Spinal cord (tissue), 10 donors: ENCODE measurements around the gene NLRC5. TPM values are rescaled to one million over a fixed set of nuclear protein-coding genes. Genes with fewer than 3 reads are reported as not detected.

Experiments used
- DNase-seq, 6 donors: peaks; one replicate each; pipeline versions ENCODE4 v3.0.0 to v3.0.0-alpha.2; 2013 to 2015; ENCODE audit warnings: low spot score in 6 of 6, low read depth in 4 of 6
- H3K27ac ChIP-seq: one replicate; pipeline ENCODE4 v1.5.1; 2013; ENCODE audit warnings: low read depth, low read length, control low read depth
- H3K27me3 ChIP-seq: one replicate; pipeline ENCODE4 v1.6.1; 2013; ENCODE audit warnings: low read length; ENCODE audit not compliant: control insufficient read depth, insufficient read depth
- H3K36me3 ChIP-seq: one replicate; pipeline ENCODE4 v1.6.1; 2013; ENCODE audit warnings: low read length; ENCODE audit not compliant: control insufficient read depth, insufficient read depth
- H3K4me1 ChIP-seq: one replicate; pipeline ENCODE4 v1.6.1; 2013; ENCODE audit warnings: low read length; ENCODE audit not compliant: control insufficient read depth, insufficient read depth
- H3K4me3 ChIP-seq: one replicate; pipeline ENCODE4 v1.5.1; 2013; ENCODE audit warnings: low read depth, low read length, control low read depth
- H3K9me3 ChIP-seq: one replicate; pipeline ENCODE4 v1.6.1; 2013; ENCODE audit warnings: low read length; ENCODE audit not compliant: control insufficient read depth, insufficient read depth
- WGBS: methylation state at CpG from one replicate; pipeline ENCODE4 v1.1.5; 2013; ENCODE audit warnings: missing lambda C conversion rate; ENCODE audit not compliant: insufficient coverage; 5-methylcytosine and 5-hydroxymethylcytosine counted together
- polyA plus RNA-seq, 2 donors: library from polyadenylated mRNA; unstranded; fragments of 120-200 nt; gene quantifications; one replicate each; pipeline ENCODE4 v1.2.1, GENCODE V29; 2013; ENCODE audit not compliant: insufficient read length in 2 of 2
- total RNA-seq, 2 donors: library from RNA; depleted of rRNA in 1 of 2; stranded (reverse); fragments of 120-200 nt in 1 of 2; fragments of >200 nt in 1 of 2; gene quantifications; one replicate each; pipeline versions ENCODE4 v1.2.3 to v1.2.4, GENCODE V29; 2013 to 2014
- donor health status: healthy.

The NLRC5 gene
- total and polyA plus RNA-seq, 4 donors: 2.5 to 5.7 (median 4.8) TPM

GRCh38 chr16:57051696-57052228 is 62.4 kb downstream of the NLRC5 start:
- no CpG with 5 or more reads among the region's 11 CpGs for WGBS
- no peaks in the 10 kb centered on the region for H3K27me3 ChIP-seq
- no peak for DNase-seq
- H3K4me3 ChIP-seq: no peak overlapping the region
- H3K36me3 ChIP-seq: no peaks in the 10 kb centered on the region
- H3K9me3 ChIP-seq: no peaks in the 10 kb centered on the region
- no peak overlapping the region for H3K27ac ChIP-seq
- H3K4me1 ChIP-seq: peaks cover 5% of the 10 kb centered on the region

DNA sequence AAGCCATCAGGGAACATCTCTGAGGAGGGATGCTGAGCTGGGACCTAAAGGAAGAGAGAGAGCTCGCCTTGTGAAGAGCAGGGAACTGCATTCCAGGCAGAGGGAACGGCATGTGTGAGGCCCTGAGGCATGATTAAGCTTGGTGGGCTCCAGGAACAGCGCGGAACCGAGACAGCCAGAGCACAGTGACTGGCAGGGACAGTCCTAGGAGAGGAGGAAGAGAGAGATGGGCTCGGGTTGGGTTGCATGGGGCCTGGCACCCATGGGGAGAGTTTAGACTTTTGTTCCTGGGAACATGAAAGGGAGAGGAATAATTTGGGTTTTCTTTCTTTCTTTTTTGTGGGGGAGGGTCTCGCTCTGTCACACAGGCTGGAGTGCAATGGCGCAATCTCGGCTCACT is 63.8 kb downstream of the NLRC5 start:
- no peak overlapping the region for H3K27ac ChIP-seq
- 95% methylated on average over 8 of the region's 9 CpGs for WGBS

GRCh38 chr16:57054338-57054737 is 65.0 kb downstream of the NLRC5 start:
- H3K36me3 ChIP-seq: no peaks in the 10 kb centered on the region
- H3K9me3 ChIP-seq: no peaks in the 10 kb centered on the region

More for the DNA sequence above, 63.8 kb downstream of the NLRC5 start:
- peaks cover 5% of the 10 kb centered on the region for H3K4me1 ChIP-seq
- H3K36me3 ChIP-seq: no peaks in the 10 kb centered on the region
- no peak overlapping the region for H3K4me3 ChIP-seq
- no peaks in the 10 kb centered on the region for H3K9me3 ChIP-seq
- H3K27me3 ChIP-seq: no peaks in the 10 kb centered on the region
- DNase-seq: no peak

GRCh38 chr16:57054771-57055170 is 65.4 kb downstream of the NLRC5 start:
- H3K36me3 ChIP-seq: no peaks in the 10 kb centered on the region
- peaks cover 5% of the 10 kb centered on the region for H3K4me1 ChIP-seq
- no peaks in the 10 kb centered on the region for H3K27me3 ChIP-seq
- WGBS: 83% methylated on average over 7 of the region's 7 CpGs
- H3K9me3 ChIP-seq: no peaks in the 10 kb centered on the region
- no peak overlapping the region for H3K27ac ChIP-seq
- DNase-seq: no peak
- H3K4me3 ChIP-seq: no peak overlapping the region

More at GRCh38 chr16:57054338-57054737, 65.0 kb downstream of the NLRC5 start:
- Histone ChIP-seq H3K4me3 (no peak overlapping the region), H3K4me1 (peaks cover 5% of the 10 kb centered on the region), H3K27me3 (no peaks in the 10 kb centered on the region), H3K27ac (no peak overlapping the region)
- DNase-seq: no peak
- 91% methylated on average over 4 of the region's 5 CpGs for WGBS

DNA sequence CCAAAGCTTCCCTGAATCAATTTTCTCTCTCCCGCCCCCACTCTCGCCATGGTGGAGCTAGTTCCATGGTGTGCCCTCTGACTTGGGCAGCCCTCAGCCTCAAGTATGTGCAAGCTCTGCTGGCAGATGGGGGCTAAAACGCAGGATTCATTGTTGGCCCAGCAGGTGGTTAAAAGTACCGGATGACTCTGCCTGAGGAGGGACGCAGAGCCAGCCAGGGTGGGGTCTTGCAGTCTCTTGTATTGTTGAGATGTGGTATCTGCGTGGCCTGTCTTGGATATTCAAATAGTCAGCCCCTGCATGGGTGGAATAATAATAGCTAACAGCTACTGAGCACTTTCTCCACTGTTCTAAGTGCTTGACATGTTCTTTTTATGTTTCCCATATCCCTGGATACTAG is 66.3 kb downstream of the NLRC5 start:
- Histone ChIP-seq H3K27ac (no peak overlapping the region), H3K4me1 (peaks cover 5% of the 10 kb centered on the region), H3K36me3 (no peaks in the 10 kb centered on the region), H3K27me3 (no peaks in the 10 kb centered on the region), H3K4me3 (no peak overlapping the region), H3K9me3 (no peaks in the 10 kb centered on the region)
- 40% methylated on average over 5 of the region's 6 CpGs for WGBS
- no peak for DNase-seq

GRCh38 chr16:57058291-57058861 is 69.0 kb downstream of the NLRC5 start:
- H3K27ac ChIP-seq: no peak overlapping the region
- H3K4me3 ChIP-seq: no peak overlapping the region
- no peaks in the 10 kb centered on the region for H3K27me3 ChIP-seq
- peaks cover 2% of the 10 kb centered on the region for H3K36me3 ChIP-seq
- no peak for DNase-seq
- H3K4me1 ChIP-seq: peaks cover 12% of the 10 kb centered on the region
- WGBS: 61% methylated on average over 9 of the region's 9 CpGs
- H3K9me3 ChIP-seq: no peaks in the 10 kb centered on the region

DNA sequence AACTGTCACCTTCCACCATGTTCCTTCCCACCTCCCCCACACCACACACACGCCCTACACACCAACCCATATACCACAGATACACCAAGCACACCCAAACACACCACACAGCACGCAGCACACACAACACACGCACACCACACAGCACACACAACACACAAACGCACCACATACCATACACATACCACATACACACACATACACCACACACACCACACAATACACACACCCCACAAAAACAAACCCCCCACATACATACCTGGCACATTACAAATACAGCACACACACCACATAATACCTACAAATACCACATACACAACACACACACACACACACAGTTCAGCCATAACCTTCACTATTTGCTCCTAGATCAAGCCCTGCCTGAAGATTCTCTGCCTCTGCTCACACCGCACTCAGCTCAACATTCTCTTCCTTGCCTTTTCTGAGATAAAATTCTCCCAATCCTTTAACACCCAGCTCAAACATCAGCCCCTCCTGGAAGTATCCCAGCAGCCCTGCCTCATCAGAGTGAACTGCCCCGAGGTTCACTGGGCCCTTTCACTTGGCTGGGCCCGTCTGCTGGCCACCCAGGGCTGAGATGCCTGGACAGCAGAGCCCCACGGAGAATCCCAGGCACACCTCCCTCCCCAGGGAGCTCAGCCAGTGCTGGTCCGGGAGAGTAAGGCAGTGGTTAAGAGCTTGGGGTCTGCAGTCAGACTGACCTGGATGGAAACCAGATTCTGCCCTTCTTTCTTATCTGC is 71.1 kb downstream of the NLRC5 start:
- Histone ChIP-seq H3K27me3 (no peaks in the 10 kb centered on the region), H3K4me3 (no peak overlapping the region), H3K4me1 (peaks cover 9% of the 10 kb centered on the region), H3K9me3 (no peaks in the 10 kb centered on the region), H3K36me3 (peaks cover 2% of the 10 kb centered on the region), H3K27ac (no peak overlapping the region)
- no peak for DNase-seq
- WGBS: 84% methylated on average over 8 of the region's 9 CpGs

GRCh38 chr16:57061084-57061905 is 71.9 kb downstream of the NLRC5 start:
- Histone ChIP-seq H3K36me3 (peaks cover 2% of the 10 kb centered on the region), H3K4me3 (no peak overlapping the region), H3K9me3 (no peaks in the 10 kb centered on the region), H3K27me3 (no peaks in the 10 kb centered on the region), H3K4me1 (peaks cover 7% of the 10 kb centered on the region), H3K27ac (no peak overlapping the region)
- 57% methylated on average over 10 of the region's 11 CpGs for WGBS
- no peak for DNase-seq

DNA sequence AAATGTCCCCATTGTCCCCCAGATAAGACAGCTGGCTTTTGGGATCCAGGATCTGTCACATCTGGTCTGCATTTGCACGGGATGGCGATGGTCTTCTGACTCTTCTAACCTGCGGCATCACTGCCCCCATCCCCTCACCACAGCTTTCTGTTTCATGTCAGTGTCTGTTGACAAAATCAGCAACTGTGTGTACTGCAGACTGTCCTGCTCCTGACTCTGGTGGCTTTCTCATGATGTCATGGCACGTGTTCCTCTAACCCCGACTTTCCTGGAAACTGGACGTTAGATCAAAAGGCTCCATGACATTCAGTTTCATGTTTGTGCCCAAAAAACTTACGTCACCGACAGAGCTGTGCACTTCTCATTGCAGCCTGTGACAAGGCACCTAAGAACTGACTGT is 73.0 kb downstream of the NLRC5 start:
- Histone ChIP-seq H3K9me3 (no peaks in the 10 kb centered on the region), H3K4me3 (no peak overlapping the region), H3K27ac (peak overlapping the region; percentile 6), H3K36me3 (peaks cover 2% of the 10 kb centered on the region), H3K4me1 (peaks cover 7% of the 10 kb centered on the region), H3K27me3 (no peaks in the 10 kb centered on the region)
- DNase-seq: no peak
- 56% methylated on average over 6 of the region's 8 CpGs for WGBS
